ENCODE results near the gene TNFRSF8. TPM values are rescaled to one million over a fixed set of nuclear protein-coding genes. Genes with fewer than 3 reads are reported as not detected.

Gene TNFRSF8
- total and polyA plus RNA-seq, 9 of the 15 experiments (the other 6 are each of a cell fraction or from before 2014, with no cell fraction given): 3.5 to 38.4 (median 17.1) TPM

DNA sequence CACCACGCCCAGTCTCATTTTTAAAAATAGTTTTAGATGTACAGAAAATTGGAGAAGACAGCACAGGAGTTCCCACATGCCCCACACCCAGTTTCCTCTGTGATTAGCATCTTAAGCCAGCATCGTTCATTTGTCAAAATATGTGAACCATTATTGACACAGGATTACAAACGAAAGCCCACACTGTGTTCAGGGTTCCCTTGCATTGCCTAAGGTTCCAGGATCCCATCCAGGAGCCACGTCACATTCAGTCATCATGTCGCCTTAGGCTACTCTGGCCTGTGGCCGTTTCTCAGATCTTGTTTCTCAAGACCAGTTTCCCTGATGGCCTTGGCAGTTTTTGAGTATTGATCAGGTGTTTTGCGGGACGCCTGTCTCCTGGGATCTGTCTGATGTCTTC lies 69.0 kb downstream of the TNFRSF8 start (continued):
- TF ChIP-seq, protein P1, sequence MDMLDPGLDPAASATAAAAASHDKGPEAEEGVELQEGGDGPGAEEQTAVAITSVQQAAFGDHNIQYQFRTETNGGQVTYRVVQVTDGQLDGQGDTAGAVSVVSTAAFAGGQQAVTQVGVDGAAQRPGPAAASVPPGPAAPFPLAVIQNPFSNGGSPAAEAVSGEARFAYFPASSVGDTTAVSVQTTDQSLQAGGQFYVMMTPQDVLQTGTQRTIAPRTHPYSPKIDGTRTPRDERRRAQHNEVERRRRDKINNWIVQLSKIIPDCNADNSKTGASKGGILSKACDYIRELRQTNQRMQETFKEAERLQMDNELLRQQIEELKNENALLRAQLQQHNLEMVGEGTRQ (CRISPR knock-in tag; IDR thresholded peaks at IDR 0.05): no peak

- Histone ChIP-seq H3K79me2 (ENCODE audit: control insufficient read depth, insufficient read depth, low read length) (no peaks in the 10 kb centered on the region), H3K9ac (ENCODE audit: insufficient read depth in 1 of 2, low read depth in 2 of 2, low read length in 2 of 2) (no peak overlapping the region), H3K4me2 (ENCODE audit: insufficient read depth, low read length) (no peak overlapping the region), H3K9me1 (ENCODE audit: control insufficient read depth, insufficient read depth, low read length) (no peaks in the 10 kb centered on the region), H3K36me3 (ENCODE audit: control insufficient read depth, insufficient read depth, low read length) (peaks cover 11% of the 10 kb centered on the region; the same call in 1 of the 3 replicates), H3K27ac (ENCODE audit: extremely low read depth, low read depth, low read length) (no peak overlapping the region), H3K27me3 (ENCODE audit: control insufficient read depth in 2 of 2, insufficient read depth in 2 of 2, low read length in 2 of 2) (no peaks in the 10 kb centered on the region), H2AFZ (ENCODE audit: low read depth, low read length) (no peak overlapping the region), H4K20me1 (replicated peaks; ENCODE audit: control insufficient read depth, insufficient read depth, low read length) (no peaks in the 10 kb centered on the region), H3K9me3 (replicated peaks; ENCODE audit: control insufficient read depth, insufficient read depth, low read depth, low read length) (no peaks in the 10 kb centered on the region), H3K4me1 (replicated peaks in 1 of 2; ENCODE audit: control insufficient read depth in 2 of 2, insufficient read depth in 2 of 2, low read length in 2 of 2) (peaks cover 0 to 8% of the 10 kb centered on the region in 2 experiments; a peak in 2 of 5 replicates), H3K4me3 (no peak overlapping the region)
- DNase-seq (ENCODE audit: extremely low read depth in 1 of 4, low spot score in 3 of 4): no peak
- TF ChIP-seq ILF3 (IDR thresholded peaks at IDR 0.05; ENCODE audit: borderline replicate concordance) (no peak), MCM7 (IDR thresholded peaks at IDR 0.05) (no peak), EZH2 (IDR thresholded peaks at IDR 0.05; ENCODE audit: borderline replicate concordance, low read depth, low read length) (no peak), ZNF174 (CRISPR knock-in tag; IDR thresholded peaks at IDR 0.05) (no peak), E2F6 (IDR thresholded peaks at IDR 0.05; ENCODE audit: borderline replicate concordance in 1 of 2, extremely low read depth in 1 of 2, insufficient read depth in 1 of 2, insufficient read length in 1 of 2, low read depth in 1 of 2, low read length in 1 of 2, poor library complexity in 1 of 2, severe bottlenecking in 1 of 2) (no peak), HCFC1 (IDR thresholded peaks at IDR 0.05; ENCODE audit: low read depth, low read length) (no peak), NFYB (IDR thresholded peaks at IDR 0.05; ENCODE audit: extremely low read depth, insufficient read length) (no peak), ETS2 (tag; IDR thresholded peaks at IDR 0.05; ENCODE audit: borderline replicate concordance, poor library complexity, severe bottlenecking) (no peak)
- in situ Hi-C loops (cut with MboI): no loop called here
- CTCF ChIA-PET (ENCODE audit: low intra/inter-chr PET ratio): no interaction called here
- POLR2A ChIA-PET: interaction anchor here (0.6 to 1.2 kb wide), 3 partner anchors 10 to 204 kb away, joined by 3 to 4 read pairs (median 3); no protein-coding TSS in a partner anchor
- no peak for ATAC-seq
- no TSS peak for BruUV-seq (replicated peaks)
- WGBS (ENCODE audit: insufficient coverage, low coverage, missing lambda C conversion rate): 79% methylated on average over 10 of the region's 10 CpGs
- FAIRE-seq: no peak
- intact Hi-C loops (cut with micrococcal nuclease): no loop called here
Measured at GRCh38 chr1:12134716-12135115, 71.6 kb downstream of the TNFRSF8 start.
